NCI-H82 treated with DMSO at 0.1 percent for 48 hours (cell line): ENCODE measurements around the gene TMEM271.
"Not testable (repeated sequence)": the region's sequence is repeated elsewhere in the genome, so short reads cannot be mapped to it uniquely, and the experiment has no call there.

Source experiments
- DNase-seq: peaks from one replicate; lab custom pipeline; 2025; ENCODE audit not compliant: unreplicated experiment; lab: John Stamatoyannopoulos, UW

TMEM271 gene

DNA sequence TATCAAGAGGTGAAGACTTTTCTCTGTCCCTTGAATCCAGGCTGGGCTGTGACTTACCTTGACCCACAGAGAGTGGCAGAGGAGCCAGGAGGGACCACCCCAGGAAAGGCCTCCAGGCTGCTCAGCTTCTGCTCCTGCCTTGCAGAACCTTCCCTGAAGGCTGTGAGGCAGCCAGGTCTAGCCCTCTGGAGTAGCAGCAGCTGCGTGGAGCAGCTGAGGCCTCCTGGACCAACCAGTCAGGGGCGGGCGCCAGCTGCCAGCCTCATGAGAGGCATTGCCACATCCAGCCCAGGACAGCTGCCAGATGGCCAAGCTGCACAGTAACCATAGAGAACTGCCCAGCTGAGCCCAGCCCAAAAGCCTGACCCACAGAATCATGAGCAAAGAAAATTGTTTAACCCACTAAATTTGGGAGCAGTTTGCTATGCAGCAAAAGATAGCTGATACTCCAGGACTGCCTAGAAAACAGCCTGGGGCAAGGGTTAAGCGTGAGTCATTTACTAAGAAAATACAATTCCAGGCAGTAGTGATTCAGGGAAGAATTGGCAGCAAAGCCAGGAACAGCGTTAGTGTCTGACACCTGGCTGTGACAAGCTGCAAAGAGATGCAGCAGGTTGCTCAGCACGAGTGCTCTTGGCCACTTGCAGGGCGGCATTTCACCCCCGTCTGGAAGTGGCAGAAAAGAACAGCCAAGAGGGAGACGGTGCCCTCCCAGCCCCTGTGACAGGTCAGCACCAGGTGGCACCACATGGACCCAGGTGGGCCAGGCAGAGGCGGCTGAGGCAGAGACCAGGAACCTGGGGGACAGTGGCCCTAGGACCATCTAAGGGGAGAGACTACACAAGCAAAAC is 34.5 kb upstream of the TMEM271 start:
- no peak for DNase-seq

DNA sequence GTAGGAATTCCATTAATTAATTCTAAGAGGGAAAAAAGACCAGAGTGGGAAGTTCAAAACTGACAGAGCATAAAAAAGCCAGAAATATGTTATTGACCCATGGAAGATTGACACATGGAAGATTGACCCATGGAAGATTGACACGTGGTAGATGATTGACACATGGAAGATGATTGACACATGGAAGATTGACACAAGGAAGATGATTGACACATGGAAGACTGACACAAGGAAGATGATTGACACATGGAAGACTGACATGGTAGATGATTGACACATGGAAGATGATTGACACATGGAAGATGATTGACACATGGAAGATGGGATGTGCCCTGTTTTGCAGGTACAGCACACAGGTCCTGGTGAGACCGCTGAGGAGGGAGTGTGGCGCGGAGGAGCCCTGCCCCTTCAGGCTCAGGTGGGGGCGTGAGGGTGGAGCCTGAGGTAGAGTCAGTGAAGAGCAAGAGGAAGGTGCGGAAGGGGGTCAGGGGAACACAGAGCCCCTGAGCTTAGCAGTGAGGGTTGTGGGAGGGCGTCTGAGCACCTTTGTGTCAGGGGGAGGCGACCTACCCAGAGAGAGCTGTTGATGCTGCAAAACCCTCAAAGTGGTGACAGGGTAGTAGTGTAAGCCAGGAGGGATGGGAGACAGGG is 33.4 kb upstream of the TMEM271 start:
- DNase-seq = no peak

DNA sequence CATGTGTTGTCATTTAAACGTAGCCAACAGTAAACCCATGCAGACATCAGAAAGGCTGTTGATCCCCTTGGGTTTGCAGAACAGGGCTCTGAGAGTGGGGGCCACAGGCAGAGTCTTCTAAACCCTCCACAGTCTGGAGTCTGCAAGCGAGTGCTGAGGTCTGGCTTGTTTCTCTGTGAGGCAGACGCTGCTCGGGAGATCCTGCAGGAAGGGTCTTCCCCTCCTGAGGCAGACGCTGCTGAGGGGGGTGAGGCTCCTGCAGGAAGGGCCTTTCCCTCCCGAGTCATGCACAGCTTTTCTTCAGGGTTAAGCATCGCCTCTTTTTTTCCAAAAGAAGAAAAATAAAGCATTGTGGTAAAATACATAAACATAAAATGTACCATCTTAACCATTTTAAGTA is 32.1 kb upstream of the TMEM271 start:
- no peak for DNase-seq

DNA sequence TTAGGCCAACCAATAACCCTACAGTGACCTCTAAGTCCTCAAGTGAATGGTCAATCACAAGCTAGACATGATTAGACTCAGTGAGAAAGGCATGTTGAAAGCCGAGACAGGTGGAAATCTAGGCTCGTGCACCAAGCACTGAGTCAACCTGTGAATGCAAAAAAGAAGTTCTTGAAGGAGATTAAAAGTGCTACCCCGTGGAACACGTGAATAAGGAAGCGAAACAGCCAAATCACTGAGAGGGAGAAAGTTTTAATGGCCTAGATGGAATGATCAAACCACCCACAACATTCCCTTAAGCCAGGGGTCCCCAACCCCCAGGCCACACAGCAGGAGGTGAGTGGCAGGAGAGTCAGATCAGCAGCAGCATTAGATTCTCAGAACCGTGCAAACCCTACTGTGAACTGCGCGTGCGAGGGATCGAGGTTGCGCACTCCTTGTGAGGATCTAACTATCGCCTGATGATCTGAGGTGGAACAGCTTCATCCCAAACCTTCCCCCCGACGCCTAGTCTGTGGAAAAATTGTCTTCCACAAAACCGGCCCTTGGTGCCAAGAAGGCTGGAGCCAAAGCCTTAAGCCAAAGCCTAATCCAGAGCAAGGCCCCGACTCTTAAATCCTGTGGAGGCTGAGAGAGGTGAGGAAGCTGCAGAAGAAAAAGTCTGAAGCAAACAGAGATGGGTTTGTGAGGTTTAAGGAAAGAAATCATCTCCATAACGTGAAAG is 29.8 kb upstream of the TMEM271 start:
- no peak for DNase-seq

DNA sequence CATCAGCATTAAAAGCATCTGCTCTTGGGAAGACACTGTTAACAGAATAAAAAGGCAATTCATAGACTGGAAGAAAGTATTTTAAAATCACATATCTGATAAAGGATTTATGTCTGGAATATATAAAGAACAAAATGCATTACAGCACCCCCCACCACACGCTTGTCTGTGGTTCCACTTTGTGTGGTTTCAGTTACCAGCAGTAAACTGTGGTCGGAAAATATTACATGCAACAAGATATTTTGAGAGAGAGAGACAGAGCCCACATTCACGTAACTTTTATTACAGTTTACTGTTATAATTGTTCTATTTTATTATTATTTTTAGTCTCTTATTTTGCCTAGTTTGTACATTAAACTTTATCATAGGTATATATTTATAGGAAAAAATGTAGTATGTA is 28.0 kb upstream of the TMEM271 start:
- no peak for DNase-seq

DNA sequence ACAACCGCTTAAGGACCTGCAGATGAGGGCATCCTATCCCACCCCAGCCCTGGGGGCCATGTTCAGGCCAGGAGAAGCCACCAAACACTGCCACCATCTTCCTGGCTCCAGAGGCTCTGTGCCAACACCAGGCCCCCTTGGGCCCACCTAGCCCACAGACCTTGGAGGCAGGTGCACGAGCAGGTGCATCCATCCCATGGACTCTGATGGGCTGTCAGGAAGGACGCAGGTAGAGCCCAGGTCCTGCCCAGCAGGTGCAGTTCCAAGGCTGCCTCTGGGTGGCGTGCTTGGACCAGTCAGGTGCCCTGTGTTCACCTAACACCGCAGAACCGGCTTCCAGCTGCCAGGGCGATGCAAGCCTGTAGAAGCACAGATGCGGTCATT is 26.5 kb upstream of the TMEM271 start:
- no peak for DNase-seq

DNA sequence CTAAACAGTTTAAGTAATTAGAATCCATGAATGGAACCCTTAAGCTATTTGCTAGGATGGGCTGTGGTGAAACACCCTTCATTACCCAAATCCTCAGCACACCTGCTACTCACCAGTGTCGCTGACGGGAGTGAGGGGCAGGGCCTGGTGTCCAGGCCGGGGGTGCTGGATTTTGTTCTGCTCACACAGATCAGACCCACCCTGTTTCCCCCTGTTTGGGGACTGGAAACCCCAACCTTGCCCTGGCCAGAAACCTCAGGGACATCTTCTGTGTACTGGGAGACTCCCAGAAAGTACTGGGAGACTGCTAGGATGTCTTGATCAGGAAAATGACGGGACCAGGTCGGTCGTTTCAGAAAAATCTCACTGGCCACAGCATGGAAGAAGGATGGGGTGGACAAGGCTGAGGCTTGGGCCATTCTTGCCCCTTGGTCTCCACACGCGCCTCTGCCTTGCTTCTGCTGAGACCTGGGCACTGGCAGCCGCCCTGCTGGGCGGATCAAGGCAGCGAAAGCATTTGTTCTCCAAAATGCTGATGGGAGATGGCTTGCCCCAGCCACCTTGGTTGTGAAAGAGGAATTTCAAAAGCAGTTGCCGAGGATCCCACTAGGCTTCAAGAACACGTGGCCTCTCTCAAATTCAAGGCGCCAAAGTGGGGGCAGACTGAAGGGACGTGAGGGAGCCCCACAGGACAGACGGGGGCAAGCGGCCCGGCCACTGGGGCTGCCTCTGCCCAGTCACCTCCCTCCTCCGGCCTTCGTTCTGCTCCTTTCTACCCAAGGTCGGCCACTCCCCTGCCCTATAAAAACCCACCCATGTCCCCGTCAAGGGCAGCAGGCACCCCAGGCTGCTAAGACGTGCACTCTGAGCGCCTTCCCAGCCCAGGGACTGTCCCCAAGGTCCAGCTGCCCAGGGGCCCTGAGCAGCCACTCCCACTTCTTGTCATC is 25.8 kb upstream of the TMEM271 start:
- no peak for DNase-seq

DNA sequence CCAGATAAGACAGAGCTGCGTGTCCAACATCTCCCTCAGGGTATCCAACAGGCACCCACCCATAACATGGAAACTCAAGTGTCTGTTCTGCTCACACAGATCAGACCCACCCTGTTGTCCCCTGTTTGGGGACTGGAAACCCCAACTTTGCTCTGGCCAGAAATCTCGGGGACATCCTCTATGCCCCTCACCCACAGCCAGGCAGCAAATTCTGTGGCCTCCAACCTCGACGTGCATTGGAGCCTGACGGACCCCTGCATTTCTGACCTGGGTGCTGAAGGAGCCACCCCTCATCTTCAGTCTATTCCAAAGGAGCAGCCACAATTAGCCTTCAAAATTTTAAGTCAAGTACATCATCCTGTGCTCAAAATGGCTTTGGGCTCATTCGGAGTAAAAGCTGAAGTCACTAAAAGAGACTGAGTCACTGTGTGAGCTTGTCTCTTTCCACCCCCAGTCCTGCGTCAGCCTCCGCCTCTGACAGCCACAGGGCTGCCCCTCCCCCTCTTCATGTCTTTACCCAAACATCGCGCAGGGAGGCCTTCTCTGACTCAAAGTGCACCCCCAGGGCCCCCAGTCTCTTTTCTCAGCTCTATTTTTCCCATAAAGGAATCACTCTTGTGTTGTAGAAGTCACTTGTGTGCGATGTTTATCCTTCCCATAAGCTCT is 24.9 kb upstream of the TMEM271 start:
- DNase-seq = no peak

DNA sequence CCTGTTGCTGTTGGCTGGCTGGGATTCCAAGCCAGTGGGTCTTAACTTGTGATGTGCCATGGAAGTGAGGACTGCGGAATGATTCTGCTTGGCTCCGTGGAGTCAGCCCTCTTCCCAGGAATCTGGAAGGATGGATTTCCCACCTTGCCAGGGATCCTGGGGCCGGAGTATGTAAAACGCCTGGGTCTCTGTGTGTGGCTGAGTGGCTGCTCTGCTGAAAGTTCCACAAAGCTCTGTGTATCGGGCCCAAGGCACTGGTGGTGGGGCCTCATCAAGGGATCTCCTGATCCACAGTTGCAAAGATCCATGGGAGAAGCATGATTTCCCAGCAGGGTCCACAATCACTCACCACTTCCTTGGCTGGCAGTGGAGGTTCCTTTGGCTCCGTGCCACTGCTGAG is 24.1 kb upstream of the TMEM271 start:
- no peak for DNase-seq

DNA sequence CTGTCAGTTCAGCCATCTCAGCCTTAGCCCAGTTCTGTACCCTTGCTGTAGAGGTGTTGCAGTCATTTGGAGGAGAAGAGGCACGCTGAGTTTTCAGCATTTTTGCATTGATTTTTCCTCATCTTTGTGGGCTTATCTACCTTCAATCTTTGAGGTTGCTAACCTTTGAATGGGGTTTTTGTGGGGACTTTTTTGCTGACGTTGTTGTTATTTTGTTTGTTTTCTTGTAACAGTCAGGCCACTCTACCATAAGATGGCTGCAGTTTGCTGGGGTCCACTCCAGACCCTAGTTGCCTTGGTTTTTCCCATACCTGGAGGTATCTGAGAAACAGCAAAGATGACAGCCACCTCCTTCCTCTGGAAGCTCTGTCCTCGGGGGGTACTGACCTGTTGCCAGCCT is 22.8 kb upstream of the TMEM271 start:
- no peak for DNase-seq

DNA sequence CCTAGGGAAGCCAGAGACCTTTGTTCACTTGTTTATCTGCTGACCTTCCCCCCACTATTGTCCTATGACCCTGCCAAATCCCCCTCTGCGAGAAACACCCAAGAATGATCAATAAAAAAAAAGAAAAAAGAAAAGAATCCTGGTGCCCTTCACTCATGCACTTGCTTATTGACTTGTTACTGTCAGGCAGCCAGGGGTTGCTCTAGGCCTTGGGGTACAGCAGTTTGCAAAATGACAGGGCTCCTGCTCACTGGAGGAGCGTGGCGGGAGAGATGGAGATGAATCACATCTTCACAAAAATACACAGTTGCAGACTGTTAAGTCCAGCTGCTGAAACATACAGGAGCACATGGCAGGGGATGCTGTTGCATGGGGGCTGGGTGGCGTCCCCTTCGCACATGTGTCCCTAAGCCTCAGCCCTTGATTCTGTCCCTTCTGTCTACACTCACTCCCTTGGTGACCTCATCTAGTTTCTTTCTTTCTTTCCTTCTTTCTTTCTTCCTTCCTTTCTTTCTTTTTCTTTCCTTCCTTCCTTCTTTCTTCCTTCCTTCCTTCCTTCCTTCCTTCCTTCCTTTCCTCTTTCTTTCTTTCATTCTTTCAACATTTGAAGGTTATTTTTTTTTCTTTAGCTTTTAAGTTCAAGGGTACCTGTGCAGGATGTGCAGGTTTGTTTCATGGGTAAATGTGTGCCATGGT is 16.9 kb upstream of the TMEM271 start:
- DNase-seq = no peak

DNA sequence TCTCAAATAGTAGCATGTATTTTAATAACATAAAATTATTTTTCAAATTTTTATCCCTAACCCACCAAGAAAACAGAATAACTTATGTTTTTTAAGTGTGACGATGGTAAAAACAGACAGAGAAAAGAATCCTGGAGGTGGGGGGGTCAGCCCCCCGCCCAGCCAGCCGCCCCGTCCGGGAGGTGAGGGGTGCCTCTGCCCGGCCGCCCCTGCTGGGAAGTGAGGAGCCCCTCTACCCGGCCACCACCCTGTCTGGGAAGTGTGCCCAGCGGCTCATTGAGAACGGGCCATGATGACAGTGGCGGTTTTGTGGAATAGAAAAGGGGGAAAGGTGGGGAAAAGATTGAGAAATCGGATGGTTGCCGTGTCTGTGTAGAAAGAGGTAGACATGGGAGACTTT is 16.1 kb upstream of the TMEM271 start:
- not testable (repeated sequence) for DNase-seq

DNA sequence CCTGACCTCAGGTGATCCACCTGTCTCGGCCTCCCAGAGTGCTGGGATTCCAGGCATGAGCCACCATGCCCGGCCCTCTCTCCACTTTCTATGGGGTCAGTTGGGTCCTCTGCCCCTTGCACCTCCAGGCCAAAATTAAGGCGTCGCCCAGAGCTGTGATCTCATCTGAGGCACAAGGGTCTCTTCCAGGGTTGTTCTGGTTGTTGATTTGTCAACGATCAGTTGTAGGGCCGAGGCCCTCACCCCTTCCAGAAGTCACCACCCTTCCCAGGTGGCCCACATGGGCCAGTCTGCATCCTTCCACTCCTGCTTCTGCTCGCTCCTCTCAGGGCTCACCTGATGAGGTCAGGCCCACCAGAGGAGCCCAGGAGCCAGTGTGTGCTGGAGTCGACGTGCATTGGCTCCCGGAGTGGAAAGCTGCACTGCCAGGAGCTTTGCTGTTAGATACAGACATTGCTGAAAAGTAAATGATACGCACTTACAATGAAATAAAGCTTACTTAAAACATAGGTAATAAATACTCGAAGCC is 14.3 kb upstream of the TMEM271 start:
- no peak for DNase-seq

DNA sequence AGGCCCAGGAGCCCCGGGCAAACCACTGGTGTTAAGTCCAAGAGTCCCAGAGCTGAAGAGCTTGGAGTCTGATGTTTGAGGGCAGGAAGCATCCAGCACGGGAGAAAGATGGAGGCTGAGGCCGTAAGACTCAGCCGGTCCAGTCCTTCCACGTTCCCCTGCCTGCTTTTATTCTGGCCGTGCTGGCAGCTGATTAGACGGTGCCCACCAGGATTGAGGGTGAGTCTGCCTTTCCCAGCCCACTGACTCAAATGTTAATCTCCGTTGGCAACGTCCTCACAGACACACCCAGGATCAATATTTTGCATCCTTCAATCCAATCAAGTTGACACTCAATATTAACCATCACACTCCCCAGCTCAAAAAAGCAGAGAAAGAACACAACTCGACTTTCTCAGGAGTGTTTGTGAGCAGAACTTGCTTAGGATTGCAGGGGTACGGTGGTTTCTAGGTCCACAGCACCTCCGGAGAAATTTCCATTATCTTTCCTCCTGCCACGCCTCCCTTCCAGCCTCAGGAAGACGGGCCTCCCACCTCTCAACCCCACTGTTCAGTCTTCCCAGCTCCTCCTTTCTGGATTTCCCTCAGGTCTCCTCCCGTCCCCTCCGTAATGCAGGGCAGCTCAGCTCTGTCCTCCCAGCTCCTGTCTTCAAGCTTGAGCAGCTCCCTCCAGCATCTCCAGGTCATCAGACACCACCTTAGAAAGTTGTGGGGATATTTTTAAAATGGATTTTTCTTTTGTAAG is 13.3 kb upstream of the TMEM271 start:
- no peak for DNase-seq

DNA sequence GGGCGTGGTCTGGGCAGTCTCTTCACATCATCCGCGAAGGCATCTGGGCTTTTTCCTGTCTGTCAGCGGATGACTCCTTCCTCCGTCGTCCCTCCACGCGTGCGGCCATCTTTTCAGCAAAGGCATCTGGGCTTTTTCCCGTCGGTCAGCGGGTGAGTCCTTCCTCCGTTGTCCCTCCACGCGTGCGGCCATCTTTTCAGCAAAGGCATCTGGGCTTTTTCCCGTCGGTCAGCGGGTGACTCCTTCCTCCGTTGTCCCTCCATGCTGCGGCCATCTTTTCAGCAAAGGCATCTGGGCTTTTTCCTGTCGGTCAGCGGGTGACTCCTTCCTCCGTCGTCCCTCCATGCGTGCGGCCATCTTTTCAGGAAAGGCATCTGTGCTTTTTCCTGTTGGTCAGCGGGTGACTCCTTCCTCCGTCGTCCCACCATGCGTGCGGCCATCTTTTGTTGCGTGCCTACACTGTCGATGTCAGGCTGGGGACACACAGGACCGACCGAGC is 12.3 kb upstream of the TMEM271 start:
- DNase-seq = no peak

DNA sequence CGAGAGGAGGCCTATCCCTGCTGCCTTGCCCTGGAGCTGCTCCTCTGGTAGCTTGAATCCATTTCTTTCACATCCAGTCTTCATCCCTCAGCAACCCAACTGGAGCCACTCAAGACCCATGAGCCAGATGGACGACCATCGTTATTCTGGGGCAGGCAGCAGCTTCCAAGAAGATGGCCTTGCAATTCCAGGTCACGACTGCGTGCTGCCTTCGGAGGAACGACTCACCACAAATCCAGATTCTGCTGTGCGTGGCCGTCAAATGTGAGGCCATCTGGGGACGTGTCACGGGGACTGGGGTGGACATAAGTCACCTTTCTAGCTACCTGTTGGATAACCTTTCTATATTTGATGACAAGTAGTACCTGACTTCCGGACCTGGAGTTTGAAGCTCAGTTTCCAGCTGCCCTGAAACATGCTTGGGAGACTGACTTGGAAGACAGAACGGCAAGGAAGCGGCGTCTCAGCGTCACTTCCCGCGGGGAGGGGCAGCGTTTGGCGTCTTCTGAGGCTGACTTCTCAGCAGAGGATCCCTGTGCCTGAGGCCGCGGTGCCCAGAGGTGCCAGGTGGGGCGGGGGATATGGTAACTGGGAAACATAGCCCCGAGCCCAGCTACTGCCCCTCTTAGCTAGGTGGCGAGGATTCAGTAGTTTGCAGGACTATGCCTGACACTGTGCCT is 11.7 kb upstream of the TMEM271 start:
- no peak for DNase-seq

DNA sequence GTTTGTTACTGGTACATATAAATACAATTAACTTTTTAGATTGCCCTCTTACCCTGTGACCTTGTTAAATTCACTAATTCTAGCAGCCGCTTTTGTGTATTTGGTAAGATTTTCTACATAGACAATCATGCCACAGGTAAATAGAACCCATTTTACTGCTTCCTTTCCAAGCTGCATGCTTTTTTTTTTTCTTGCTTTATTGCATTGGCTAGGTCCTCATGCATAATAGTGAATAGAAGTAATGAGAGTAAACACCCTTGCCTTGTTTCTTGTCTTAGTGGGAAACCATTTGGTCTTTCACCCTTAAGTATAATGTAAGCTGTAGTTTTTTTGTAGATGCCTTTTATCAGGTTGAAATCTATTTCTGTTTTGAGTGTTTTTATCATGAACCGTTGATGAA is 7.7 kb upstream of the TMEM271 start:
- no peak for DNase-seq

DNA sequence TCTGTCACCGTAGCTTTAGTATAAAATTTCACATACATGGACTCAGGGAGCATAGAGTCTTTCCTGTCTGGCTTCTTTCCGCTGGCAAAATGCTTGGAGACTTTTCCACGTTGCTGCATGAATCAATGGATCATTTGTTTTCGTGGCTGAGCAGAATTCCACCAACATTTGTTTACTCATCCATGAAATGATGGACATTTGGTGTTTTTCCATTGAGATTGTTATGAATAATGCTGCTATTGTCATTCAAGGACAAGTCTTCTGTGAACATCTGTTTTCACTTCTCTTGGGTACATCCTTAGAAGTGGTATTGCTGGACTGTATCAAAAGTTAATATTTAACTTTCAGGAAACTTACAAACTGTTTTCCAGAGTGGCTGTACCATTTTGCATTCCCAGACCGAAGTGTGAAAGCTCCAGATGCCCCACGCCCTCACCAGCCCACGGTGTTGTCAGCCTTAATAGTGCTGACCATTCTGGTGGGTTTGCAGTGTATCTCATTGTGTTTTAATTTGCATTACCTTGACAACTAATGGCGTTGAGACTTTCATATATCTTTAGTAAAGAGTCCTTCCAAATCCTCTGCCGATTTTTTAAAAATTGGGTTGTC is 5.8 kb upstream of the TMEM271 start:
- no peak for DNase-seq
